Epithelial cell of esophagus (primary cell): ENCODE results near the gene UBASH3A.

ENCODE experiments used
- DNase-seq: peaks from one replicate; pipeline ENCODE4 v3.0.0; 2010; ENCODE audit warnings: low read depth
- H3K4me3 ChIP-seq: 2 replicates; pipeline ENCODE4 v1.5.1; 2011; ENCODE audit warnings: mild to moderate bottlenecking, low read length, control low read depth
- CTCF ChIP-seq: IDR thresholded peaks from 2 replicates; pipeline ENCODE4 v1.5.1; 2011; ENCODE audit warnings: low read depth, mild to moderate bottlenecking, low read length, control low read depth, inconsistent platforms; ENCODE audit not compliant: insufficient read depth; ENCODE audit errors: missing control alignments

UBASH3A gene

DNA sequence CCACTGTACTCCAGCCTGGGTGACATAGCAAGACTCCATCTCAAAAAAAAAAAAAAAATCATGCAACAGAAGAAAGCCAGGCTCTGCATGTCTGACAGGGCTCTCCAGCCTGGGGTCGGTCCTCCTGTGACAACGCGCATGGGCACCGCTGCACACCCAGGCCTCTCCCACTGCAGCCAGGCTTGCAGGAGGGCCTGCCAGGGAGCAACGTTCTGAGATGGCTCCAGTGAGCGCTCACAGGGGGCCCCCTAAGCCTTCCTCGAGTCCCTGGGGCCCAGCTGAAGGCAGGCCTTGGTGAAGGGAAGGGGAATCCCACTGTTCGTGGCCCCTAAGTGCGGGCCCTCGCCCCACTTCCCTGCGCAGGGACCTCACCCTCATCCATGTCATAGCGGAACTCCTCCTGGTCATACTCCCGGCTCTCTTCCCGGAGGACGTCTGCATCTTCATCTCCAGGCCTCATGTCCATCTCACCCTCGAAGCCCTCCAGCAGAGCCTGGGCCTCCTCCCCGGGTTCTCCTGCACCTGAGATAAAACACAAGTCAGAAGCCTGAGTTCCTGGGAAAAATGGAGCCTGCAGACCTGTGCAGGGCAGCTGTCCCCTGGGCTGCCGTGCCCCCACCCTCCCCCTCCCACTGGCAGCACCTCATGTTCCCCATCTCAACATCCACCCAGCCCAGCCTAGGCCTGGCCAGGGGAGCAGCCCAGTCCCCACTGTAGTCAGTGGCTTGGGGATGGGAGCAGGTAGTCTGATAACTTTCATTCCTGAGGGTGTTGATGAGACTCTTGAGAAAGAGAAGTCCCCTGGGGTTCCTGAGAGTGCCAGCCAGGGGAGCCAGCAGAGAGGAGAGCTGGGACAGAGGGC, 72.1 kb downstream of the UBASH3A start:
- no peak for TF ChIP-seq CTCF
- no peak overlapping the region for H3K4me3 ChIP-seq
- DNase-seq = no peak

DNA sequence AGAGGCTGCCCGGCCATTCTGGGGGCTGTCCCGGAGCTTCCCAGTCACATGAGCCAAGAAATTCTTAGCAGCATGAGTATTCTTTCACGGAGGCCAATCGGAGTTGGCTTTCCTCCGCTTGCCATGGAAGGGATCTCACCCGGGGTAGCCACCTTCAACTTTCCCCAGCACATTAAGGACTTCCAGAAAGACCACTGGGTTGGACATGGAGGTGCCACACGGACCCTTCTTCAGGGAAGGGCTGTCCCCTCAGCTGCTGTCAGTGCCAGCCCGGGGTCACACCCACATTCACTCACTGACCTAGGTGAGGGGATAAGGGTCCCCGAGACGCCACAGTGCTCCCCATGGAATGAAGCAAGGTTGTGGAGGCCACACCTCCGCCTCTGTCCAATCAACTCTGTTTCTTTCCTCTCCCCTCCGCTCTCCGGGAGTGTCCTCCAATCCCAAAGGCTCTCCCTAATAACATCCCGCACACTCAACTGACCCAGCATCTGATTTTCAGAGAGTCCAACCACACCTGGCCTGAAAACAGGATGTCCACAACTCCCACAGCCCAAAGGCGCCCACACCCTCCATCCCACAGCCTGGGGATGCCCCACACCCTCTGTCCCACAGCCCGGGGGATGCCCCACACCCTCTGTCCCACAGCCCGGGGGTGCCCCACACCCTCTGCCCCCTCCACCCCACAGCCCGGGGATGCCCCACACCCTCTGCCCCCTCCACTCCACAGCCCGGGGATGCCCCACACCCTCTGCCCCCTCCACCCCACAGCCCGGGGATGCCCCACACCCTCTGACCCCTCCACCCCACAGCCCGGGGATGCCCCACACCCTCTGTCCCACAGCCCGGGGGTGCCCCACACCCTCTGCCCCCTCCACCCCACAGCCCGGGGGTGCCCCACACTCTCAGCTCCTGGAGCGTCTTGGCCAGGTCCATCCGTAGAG, 73.0 kb downstream of the UBASH3A start:
- no peak for DNase-seq
- H3K4me3 ChIP-seq = no peak overlapping the region
- no peak for TF ChIP-seq CTCF

DNA sequence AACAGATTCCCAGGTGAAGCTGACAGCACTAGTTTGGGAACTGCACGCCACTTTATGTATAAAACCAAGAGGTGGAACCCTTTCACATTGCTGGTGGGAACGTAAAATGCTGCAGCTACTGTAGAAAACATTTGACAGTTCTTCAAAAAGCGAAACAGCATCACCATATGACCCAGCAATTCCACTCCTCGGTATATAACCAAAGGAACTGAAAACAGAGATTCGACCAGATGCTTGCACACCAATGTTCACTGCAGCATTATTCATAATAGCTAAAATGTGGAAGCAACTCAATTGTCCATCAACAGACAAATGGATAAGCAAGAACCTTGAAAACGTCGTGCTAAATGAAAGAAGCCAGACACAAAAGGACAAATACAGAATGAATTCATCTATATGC, 74.8 kb downstream of the UBASH3A start:
- TF ChIP-seq CTCF = no peak
- no peak for DNase-seq
- H3K4me3 ChIP-seq = no peak overlapping the region

GRCh38 chr21:42479582-42479981, 75.9 kb downstream of the UBASH3A start:
- no peak for DNase-seq
- no peak for TF ChIP-seq CTCF
- H3K4me3 ChIP-seq = no peak overlapping the region

- H3K4me3 ChIP-seq = no peak overlapping the region
- TF ChIP-seq CTCF = no peak
- DNase-seq = no peak
Observed at GRCh38 chr21:42480736-42481135, 77.0 kb downstream of the UBASH3A start.

DNA sequence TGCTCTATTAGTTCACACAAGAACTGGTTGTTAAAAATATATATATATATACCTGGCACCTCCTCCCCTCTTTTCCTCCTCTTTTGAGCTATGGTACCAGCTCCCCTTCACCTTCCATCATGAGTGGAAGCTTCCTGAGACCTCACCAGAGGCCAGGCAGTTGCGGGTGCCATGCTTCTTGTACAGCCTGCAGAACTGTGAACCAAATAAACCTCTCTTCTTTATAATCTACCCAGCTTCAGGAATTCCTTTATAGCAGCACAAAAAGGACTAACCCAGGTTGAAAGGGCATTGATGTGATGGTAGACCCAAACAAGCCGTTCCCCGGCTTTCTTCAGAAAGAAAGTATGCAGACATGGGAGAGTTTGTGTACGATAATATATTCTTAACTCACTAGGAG, 77.5 kb downstream of the UBASH3A start:
- TF ChIP-seq CTCF = no peak

DNA sequence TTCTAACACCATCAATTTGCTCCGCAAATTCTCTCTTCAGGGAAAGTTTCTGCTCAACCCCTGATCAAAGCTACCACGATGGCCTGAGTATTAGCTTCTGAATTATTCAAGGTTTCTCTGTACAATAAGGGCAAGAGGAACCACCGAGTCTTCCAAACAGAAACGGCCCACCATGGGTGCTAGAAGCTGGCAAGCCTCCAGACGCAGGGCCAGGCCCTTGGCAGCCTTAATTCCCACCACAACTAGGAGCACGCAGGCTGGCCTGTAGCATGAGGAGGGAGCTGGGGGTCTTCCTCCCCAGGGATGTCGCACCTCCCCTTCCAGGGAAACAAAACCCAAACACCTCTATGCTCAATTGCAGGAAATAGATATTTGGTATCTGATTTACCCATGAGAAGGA, 81.3 kb downstream of the UBASH3A start:
- no peak for TF ChIP-seq CTCF
- no peak for DNase-seq
- H3K4me3 ChIP-seq = no peak overlapping the region

More for the DNA sequence above, 77.5 kb downstream of the UBASH3A start:
- no peak for DNase-seq
- no peak overlapping the region for H3K4me3 ChIP-seq
